ENCODE results near the gene CD55.

CD55 gene

DNA sequence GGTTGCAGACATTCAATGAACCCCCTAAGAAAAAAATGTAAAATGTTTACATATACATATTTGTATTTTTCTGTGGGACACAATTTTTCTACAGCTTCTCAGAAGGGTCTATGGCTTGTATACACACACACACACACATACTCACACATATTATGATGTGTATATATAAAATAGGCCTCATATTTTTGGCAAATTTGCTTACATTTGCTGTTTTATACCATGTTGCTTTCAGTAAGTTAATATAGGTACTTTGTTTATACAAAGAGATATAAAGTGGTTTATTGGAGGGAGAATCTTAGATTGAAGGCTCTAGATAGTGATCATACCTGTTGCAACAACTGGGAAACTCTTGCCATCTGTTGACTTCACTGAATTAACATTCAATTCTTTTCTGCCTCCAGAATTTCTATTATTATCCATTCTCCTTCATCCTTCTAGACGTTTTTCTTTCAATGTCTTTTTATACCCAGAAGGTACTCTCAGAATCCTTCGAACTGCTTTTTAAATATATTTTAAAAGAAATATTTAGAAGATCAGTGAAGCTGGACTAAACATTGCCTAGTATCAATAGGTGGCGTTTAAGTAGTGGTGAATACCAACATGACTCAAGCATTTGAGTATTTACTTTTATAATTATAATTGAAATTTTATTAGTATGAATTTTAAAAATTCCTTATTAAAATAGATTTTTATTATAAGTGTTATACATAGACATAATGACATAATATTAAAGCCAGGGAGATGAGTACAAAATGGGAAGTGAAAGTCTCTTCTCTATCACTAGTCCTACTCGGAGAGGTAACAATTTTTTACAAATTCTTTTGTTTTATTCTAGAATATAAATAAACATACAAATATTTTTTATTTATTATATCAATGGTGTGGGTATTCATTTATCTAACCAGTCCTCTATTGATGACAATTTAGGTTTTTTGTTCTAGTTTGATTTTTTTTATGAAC, 10.2 kb downstream of the CD55 start:
- DNase-seq, result no peak

DNA sequence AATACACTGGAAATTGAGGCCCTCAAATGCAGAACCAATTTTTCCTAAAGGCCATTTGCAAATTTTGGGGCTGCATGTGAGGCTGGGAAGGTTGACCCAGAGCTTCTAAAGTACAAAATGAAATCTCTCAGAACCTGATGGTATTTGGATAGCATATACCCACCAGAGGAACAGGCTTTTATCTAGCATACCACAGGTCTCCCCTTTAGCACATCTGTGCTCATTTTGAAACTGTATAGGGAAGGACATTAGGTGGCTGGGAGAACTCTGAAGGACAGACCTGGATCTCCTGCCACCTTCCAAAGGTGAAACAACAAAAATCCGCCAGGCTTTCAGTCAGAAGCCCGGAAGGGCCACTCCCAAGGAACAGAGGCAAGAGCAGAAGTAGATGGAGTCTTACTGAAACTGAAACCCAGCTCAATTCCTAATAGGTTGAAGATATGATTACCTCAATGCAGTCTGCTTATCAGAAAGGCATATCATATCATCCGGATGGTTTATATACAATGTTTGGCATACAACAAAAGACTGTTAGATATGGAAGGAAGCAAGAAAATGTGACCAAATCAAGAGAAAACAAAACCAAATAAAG, 11.6 kb downstream of the CD55 start:
- DNase-seq, result no peak

DNA sequence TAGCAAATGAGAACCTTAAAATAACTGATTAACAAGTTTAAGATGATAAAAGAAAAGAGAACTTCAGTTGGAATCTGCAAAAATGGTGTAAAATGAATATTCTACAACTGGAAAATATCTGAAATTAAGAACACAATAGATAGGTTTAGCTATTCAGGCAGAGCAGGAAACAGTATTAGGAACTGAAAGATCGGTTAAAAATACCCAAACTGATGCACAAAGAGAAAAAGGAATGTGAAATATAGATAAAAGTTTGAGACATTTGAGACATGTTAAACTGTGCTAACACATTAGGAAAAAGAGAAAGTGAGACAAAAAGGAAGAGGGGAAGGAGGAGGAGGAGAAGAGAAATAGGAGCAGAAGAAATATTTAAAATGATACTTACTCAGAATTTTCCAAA, 12.1 kb downstream of the CD55 start:
- no peak for DNase-seq

DNA sequence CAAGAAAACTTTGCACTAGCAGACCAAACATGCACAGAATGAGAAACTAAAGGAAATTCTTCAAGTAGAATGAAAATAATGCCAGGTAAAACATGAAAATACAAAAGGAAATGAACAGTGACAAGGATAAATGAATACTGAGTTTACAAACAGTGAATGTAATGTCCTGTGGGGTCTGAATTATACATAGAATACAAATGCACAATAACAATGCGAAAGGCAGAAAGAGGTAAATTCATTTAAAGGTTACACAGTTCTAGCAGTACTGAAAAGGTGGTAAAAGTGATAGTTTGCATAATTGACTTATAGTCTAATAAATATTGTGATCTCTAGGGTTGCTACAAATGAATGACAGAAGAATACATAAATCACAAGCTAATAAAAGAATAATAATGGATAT, 12.9 kb downstream of the CD55 start:
- DNase-seq, result no peak

DNA sequence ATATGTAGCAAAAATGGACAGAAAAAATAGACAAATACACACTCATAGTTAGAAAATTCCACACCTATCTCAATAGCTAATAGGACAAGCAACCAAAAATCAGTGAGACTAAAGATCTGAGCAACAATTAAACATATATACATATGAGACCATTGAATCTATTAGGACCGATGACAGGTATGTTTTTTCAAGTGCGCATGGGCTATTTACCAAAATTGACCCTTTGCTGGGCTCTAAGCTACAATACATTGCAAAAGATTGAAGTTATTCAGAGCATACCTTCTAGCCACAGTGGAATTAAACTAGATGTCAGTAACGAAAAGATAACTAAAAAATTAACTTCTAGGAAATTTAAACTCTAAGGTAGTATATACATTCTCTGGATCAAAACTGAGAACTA, 13.7 kb downstream of the CD55 start:
- no peak for DNase-seq

DNA sequence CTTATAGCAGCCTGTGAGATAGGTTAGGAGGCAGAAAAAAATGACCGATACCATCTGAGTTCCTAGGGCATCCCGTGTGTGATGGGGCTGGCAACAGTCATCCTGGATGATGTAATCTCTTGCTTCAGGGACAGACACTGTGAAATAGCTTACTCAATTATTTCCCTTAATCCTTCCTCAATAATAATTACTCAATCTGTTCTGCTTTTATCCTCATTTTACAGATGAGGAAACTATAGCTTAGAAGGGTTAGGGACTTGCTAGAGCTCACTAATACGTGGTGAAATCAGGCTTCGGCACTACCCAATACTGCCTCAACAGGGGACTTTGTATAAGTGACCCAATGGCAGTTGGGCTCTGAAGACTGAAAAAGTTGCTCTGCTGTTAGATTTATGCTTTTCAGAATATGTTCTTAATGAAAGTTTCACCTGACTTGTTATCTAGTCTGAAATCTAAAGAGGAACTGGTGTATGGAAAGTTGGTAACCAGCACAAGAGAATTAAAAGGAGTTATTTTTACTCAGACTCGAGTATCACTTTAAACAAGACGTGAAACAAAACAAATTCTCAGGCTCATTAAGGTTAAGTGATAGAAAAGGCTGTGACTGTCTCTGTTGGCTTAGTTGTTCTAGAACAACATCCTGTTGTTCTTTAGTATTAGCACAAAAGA, 14.4 kb downstream of the CD55 start:
- DNase-seq, result no peak

DNA sequence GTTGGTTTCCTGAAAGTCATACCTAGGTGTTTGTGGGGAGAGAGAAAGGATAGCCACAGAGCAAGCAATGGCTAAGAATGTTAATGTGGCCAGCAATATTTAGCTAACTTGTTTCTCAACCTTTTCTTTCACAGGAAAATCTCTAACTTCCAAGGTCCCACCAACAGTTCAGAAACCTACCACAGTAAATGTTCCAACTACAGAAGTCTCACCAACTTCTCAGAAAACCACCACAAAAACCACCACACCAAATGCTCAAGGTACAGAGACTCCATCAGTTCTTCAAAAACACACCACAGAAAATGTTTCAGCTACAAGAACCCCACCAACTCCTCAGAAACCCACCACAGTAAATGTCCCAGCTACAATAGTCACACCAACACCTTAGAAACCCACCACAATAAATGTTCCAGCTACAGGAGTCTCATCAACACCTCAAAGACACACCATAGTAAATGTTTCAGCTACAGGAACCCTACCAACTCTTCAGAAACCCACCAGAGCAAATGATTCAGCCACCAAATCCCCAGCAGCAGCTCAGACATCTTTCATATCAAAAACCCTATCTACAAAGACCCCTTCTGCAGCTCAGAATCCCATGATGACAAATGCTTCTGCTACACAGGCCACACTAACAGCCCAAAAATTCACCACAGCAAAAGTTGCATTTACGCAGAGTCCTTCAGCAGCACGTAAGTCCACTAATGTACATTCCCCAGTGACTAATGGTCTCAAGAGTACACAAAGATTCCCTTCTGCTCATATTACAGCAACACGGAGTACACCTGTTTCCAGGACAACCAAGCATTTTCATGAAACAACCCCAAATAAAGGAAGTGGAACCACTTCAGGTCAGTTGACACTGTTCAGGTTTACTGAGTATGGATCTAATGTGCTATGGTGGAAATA, 15.3 kb downstream of the CD55 start:
- DNase-seq, result no peak

DNA sequence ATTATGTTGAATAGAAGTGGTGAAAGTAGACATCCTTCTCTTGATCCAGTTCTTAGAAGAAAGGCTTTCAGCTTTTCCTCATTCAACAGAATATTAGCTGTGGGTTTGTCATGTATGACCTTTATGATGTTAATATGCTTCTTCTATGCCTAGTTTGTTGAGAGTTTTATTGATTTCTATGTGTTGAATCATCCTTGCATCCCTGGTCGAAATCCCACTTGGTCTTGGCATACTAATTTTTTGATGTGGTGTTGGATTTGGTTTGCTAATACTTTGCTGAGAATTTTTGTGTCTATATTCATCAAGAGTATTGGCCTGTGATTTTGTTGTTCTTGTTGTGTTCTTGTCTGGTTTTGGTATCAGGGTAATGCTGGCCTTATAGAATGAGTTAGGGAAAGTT, 20.9 kb downstream of the CD55 start:
- DNase-seq, result no peak

DNA sequence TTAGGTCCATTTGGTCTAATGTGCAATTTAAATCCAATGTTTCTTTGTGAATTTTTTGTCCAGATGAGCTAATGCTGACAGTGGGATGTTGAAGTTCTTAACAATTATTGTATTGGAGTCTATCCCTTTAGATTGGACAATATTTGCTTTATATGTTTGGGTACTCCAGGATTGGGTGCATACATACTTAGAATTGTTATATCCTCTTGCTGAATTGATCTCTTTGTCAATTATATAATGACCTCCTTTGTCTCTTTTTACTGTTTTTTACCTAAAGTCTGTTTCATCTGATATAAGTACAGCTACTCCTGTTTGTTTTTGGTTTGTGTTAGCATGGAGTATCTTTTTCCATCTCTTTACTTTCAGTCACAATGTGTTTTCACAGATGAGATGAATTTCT, 22.2 kb downstream of the CD55 start:
- no peak for DNase-seq

DNA sequence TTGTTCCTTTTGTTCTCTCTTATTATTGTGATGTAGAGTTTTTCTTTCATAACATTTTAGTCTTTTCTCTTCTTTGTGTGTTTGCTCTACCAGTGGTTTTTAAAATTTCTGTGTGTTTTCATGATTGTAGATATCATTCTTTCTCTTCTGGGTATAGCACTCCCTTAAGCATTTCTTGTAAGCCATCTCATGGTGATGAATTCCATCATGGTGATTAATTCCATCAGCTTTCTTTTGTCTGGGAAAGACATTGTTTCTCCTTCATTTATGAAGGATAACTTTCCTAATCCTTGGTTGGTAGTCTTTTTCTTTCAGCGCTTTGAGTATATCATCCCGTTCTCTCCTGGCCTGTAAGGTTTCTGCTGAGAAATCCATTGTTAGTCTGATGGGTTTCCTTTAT, 22.7 kb downstream of the CD55 start:
- no peak for DNase-seq

DNA sequence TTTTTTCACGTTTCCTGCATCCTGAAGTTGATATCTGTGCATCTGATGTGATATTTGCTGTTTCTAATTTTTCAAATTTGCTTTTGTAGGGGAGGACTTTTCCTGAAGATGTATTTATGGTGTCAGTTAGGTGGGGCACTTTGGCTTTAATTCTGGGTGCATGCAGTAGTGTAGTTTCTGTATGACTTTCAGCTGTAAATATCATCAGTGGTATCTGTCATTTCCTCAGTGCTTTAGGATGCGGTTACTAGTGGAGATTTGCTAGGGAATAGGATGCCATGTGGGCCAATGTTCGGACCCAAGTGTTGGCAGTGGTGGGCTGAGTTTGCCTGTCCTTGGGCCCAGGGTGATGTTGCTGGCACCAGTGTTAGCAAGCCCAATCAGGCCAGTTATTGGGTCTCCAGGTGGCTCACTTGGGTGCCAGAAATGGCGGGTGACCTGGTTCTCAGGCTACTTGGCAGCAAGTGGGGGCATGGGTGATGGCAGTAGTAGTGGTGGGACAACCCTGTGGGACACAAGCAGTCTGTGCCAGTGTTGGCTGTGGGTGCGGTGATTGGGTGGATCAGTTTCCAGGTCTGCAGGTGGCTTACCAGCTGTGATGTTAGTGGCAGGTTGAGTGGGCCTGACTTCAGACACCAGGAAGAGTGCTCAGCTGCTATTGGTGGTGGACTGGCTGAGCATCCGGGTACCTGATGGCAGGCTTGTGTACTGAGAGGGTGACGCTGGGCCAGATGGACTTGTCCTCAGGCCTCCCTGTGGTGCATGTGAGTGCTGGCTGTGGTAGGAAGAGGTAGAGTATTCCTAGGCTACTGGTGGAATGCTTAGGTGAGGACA, 24.4 kb downstream of the CD55 start:
- no peak for DNase-seq

DNA sequence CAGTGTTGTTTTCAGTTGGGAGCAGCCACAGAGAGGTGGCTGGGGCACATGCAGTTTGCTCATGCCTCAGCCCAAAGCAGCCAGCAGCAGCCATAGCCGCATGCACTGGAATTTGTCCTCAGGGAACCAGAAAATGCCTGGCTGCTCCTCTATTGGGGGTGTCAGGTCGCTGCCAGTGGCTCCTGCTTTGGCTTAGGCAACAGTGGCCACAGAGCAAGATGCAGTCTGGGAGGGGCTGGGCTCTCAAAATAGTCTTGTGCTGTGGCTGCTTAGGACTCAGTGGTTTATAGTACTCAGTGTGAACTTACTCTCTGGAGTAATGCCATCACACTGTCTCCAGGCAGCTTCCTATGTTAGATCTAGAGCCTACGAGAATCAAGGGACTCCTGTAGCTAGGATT, 25.0 kb downstream of the CD55 start:
- DNase-seq, result no peak

DNA sequence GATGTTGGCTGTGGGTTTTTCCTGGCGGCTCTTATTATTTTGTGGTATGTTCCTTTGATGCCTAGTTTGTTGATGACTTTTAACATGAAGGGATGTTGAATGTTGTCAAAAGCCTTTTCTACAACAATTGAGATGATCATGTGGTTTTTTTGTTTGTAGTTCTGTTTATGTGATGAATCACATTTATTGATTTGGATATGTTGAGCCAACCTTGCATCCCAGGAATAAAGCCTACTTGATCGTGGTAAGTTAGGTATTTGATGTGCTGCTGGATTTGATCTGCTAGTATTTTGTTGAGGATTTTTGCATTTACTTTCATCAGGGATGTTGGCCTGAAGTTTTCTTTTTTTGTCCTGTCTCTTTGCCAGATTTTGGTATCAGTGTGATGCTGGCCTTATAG, 28.5 kb downstream of the CD55 start:
- DNase-seq, result no peak

DNA sequence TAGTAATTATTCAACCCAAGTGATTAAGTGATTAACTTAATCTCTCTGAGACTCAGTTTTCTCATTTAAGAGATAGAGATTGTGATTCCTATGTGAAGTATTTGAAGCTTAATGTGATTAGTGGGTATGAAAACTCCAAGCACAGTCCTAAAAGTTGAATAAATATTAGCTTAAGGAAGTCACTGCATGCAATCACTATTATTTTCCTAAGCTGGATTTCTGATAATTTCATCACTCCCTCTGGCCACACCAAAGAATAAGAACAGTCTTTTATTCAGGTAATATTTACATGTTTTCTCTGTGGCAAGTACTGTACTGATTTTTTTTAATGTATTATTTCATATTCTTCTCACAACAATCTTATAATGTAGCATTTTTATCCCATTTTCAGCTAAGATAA, 31.1 kb downstream of the CD55 start:
- DNase-seq, result no peak

DNA sequence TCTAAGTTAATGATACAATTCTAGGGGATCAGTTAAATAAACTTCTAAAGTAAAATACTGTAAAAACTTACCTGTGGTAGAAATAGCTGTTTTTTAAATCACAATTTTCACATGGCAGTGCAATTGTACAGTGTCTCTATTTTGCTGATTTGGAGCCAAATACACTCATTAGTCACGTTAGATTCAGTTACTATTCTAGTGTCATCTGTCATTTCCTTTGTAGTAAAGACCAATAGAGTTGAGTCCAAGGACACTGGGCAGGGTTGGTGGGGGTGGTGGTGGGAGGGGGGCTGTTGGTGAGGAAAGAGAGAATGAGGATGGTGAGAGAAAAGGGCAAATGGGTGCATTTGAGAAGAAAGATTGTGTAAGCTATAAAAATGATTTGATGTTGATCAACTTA, 33.6 kb downstream of the CD55 start:
- DNase-seq, result no peak

DNA sequence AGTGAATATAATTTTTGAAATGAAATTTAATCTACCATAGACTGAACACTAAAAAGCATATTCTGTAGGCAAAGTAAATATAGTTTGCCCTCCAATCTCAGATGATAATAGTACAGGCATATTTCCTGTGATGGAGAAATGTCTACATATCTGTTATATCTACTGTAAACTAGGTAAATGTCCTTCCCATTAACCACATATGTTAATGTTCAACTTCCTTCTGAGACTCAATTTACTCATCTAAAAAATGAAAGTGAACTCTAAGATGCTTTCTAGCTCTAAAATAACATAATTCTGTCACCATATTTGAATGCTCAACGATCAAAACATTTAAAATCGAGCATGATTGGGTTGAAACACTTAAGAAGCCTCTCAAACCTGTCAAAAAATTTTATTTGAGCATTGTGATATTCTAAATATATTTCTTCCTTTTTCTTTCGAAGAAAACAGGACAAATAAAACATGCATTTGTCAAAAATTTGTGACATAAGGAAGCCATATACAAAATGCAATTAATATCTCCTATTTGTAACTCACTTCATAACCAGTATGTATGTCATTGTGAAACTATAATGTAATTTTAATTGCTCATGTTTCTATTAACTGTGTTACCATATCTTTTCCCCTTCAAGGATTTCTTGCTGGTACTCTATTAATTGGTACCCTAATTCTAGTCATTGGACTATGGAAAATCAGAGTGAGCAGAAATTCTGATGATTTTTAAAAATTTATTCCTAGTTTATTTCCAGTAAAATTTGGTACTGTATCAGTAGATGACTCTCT, 34.2 kb downstream of the CD55 start:
- DNase-seq, result no peak

DNA sequence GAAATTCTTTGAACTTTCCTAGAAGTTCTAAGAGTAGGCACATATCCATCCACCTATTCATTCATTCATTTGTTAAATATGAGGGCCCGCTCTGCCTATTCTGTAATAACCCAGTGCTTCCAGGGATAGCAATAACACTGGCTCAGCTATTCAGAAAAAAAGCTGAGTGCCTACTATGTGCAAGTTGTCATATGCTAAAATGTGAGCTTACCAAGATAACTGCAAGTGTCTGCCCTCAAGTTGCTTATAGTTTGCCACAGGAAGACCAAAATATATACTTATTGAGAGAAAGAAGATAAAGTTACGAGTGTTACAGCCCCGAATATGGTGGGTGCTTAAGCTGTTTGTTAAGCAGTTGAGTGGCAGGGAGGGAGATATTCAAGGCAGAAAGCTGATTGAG, 39.6 kb downstream of the CD55 start:
- no peak for DNase-seq

DNA sequence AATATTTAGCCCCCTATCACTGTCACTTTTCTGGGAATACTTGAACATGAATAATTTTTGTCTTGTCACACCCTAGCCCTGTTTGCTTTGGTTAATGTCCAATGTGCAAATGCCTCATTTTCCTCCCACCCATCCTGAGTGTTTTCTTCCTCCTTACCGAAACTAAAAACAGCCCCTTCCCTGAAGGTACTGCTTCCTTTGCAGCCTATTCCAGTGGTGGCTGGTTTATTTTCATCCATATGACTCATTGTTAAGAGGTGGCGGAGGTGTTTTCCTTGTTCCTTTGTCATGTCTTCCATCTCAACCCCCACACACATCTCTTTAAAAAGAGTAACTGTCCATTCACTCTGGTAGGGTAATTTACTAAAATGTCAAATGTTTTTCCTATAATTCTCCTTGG, 40.4 kb downstream of the CD55 start:
- DNase-seq, result no peak

DNA sequence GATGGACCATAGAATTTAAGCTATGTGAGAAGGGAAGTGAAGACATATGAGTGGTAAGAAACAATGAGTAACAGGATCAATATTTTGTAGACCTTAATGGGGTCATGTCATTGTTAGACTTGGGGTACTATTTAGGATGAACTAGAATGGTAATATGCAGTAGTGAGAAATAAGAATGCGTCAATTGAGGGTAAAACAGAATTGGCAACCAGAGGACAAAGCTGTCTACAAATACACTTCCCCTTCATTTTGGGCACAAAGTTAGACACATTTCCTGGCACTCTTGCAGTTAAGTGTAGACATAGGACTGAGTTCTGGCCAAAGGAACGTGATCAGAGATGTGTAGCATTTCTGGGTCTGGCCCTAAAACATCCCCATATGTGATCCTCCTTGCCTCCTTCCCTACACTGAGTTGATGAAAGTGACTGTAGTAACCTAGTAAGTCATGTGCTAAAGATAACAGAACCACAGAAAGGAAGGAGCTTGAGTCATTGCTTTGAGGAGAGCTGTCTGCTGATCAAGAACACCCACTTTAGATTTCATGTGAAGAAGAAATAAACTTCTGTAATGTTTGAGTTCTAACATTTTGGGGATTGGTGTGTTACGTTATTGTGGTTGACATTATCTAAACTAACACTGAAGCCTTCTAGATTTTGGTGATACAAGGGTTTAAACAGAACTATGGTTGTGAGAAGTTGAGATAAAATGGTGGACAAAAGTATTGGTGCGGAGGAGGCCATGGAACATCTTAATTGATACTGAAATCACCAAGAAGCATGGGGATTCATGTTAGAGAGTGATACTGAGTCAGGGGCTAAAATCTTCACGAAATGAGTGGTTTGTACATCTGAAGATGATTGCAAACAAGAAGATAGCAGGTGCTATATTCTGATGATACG, 41.7 kb downstream of the CD55 start:
- no peak for DNase-seq

DNA sequence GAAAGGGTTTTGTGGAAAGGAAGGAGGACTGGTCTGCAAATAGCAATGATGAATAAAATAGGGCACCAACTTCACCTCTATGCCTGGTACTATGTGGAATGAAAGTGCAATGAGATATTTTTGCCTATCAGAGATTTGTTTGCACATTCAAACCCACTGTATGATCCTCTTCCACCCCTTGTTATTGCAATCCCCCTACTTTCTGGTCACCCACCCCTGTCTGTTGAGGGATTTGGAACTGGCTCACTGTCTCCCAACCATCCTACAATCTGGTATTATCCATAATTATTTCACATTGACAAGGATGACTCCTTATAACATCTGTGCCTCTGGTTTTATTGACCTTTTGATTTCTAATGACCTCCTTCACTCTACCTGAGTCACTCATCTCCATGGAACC, 42.4 kb downstream of the CD55 start:
- DNase-seq, result no peak

Measured in NCI-H1417 treated with DMSO at 0.1 percent for 48 hours (cell line).